ENCODE measurements around the gene NME5.
"Not testable (repeated sequence)": the region's sequence is repeated elsewhere in the genome, so short reads cannot be mapped to it uniquely, and the experiment has no call there.

DNA sequence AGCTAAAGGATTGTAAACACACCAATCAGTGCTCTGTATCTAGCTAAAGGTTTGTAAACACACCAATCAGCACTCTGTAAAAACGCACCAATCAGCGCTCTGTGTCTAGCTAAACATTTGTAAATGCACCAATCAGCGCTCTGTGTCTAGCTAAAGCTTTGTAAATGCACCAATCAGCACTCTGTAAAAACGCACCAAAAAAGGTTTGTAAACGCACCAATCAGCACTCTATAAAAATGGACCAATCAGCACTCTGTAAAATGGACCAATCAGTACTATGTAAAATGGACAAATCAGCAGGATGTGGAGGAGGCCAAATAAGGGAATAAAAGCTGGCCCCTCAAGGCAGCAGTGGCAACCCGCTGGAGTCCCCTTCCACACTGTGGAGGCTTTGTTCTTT is 4.3 kb upstream of the NME5 start:
- TF ChIP-seq, protein P1, sequence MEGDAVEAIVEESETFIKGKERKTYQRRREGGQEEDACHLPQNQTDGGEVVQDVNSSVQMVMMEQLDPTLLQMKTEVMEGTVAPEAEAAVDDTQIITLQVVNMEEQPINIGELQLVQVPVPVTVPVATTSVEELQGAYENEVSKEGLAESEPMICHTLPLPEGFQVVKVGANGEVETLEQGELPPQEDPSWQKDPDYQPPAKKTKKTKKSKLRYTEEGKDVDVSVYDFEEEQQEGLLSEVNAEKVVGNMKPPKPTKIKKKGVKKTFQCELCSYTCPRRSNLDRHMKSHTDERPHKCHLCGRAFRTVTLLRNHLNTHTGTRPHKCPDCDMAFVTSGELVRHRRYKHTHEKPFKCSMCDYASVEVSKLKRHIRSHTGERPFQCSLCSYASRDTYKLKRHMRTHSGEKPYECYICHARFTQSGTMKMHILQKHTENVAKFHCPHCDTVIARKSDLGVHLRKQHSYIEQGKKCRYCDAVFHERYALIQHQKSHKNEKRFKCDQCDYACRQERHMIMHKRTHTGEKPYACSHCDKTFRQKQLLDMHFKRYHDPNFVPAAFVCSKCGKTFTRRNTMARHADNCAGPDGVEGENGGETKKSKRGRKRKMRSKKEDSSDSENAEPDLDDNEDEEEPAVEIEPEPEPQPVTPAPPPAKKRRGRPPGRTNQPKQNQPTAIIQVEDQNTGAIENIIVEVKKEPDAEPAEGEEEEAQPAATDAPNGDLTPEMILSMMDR (IDR thresholded peaks at IDR 0.05; ENCODE audit: low read depth, low read length, poor library complexity, severe bottlenecking): not testable (repeated sequence)
- not testable (repeated sequence) for TF ChIP-seq EZH2phosphoT487 (IDR thresholded peaks at IDR 0.05; ENCODE audit: borderline replicate concordance, low read length)
